Gastrocnemius medialis (tissue), 4 donors: Measurements from ENCODE around the gene AHRR. TPM values are rescaled to one million over a fixed set of nuclear protein-coding genes. Genes with fewer than 3 reads are reported as not detected.

ENCODE experiments used
- ATAC-seq, 2 donors: fragments of 150-250 bp; one replicate each; pipeline ENCODE4 v1.9.1; 2016
- DNase-seq, 2 donors: peaks; one replicate each; pipeline ENCODE4 v3.0.0-alpha.2; 2019
- H3K27ac ChIP-seq, 4 donors: fragments of 200-600 bp; sonication (generic); 1 replicate in 1 of 4; 2 replicates in 3 of 4; pipeline ENCODE4 v1.5.1; 2016 to 2018; ENCODE audit warnings: mild to moderate bottlenecking in 2 of 4, moderate library complexity in 1 of 4
- H3K27me3 ChIP-seq, 3 donors: fragments of 200-600 bp; sonication (generic) in 2 of 3; 1 replicate in 1 of 3; 2 replicates in 2 of 3; pipeline versions ENCODE4 v1.5.1 to v1.6.0; 2016 to 2019; ENCODE audit warnings: mild to moderate bottlenecking in 1 of 3, moderate library complexity in 1 of 3
- H3K36me3 ChIP-seq, 2 donors: fragments of 200-600 bp; sonication (generic) in 1 of 2; one replicate each; pipeline ENCODE4 v1.5.1; 2017 to 2018
- H3K4me1 ChIP-seq, 2 donors: fragments of 200-600 bp; sonication (generic) in 1 of 2; one replicate each; pipeline ENCODE4 v1.5.1; 2016 to 2017; ENCODE audit warnings: mild to moderate bottlenecking in 2 of 2
- H3K4me3 ChIP-seq, 4 donors: fragments of 200-600 bp; sonication (generic) in 3 of 4; 1 replicate in 1 of 4; 2 replicates in 3 of 4; pipeline ENCODE4 v1.5.1; 2016 to 2019; ENCODE audit warnings: mild to moderate bottlenecking in 2 of 4
- H3K9me3 ChIP-seq, 3 donors: fragments of 200-600 bp; sonication (generic) in 2 of 3; 1 replicate in 1 of 3; 2 replicates in 2 of 3; pipeline ENCODE4 v1.5.1; 2016 to 2019
- CTCF ChIP-seq, 5 experiments: fragments of 450-650 bp in 3 of 5; fragments of 200-600 bp in 2 of 5; sonication (generic) in 2 of 5; IDR thresholded peaks in 4 of 5; conservative IDR thresholded peaks in 1 of 5; 1 replicate in 4 of 5; 2 replicates in 1 of 5; pipeline ENCODE4 v1.5.1; 2016 to 2019; ENCODE audit warnings: antibody characterized with exemption in 5 of 5, mild to moderate bottlenecking in 3 of 5, moderate library complexity in 3 of 5
- POLR2A ChIP-seq, 2 donors: fragments of 450-650 bp; IDR thresholded peaks; one replicate each; pipeline ENCODE4 v1.6.1; 2017; ENCODE audit warnings: antibody characterized with exemption in 2 of 2, mild to moderate bottlenecking in 2 of 2, moderate library complexity in 2 of 2
- in situ Hi-C, 4 donors: fragments of 200-750 bp; cut with MboI; loops; one replicate each; pipeline versions ENCODE4 v1.15.0 to v1.8.0; 2017; ENCODE audit warnings: low sequenced_read_pairs in 4 of 4
- intact Hi-C: fragments of 100-400 bp; cut with DNase I; formaldehyde crosslinking; loops from one replicate; pipeline ENCODE4 v1.15.1; 2023; ENCODE audit warnings: low total_unique reads
- total RNA-seq, 4 donors: library from RNA; depleted of rRNA; stranded (reverse); fragments of >200 nt; gene quantifications; one replicate each; pipeline versions ENCODE4 v1.1.0 to v1.2.3, GENCODE V29; 2016

AHRR gene
- total RNA-seq, 4 donors from 2014 or later, result 0.05 to 1.3 (median 0.18) TPM; not detected in 1

DNA sequence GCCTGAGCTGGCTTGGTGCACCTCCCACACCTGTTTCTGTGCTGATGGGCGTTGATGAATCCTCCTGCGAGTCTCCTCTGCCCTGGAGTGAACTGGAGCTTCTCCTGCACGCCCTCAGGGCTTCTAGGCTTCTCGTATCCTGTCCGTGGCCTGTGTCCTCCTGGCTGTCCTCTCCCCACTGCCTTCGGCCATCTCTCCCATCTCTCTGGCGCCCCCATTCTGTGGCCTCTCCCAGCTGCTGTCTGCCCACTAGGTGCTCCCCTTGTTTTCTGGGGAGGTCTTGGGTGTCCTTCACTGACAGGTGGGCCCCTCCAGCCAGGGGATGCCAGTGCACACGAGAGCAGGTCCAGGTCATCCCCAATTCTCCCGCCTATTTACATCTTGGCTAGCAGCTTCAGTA is 28.8 kb downstream of the AHRR start:
- DNase-seq, result no peak
- intact Hi-C loops (no loop called here), in situ Hi-C loops (no loop called here)
- Histone ChIP-seq H3K4me3 (no peak overlapping the region), H3K9me3 (no peaks in the 10 kb centered on the region), H3K27me3 (peaks cover 11 to 47% (median 38%) of the 10 kb centered on the region in 3 donors), H3K27ac (no peak overlapping the region), H3K4me1 (no peaks in the 10 kb centered on the region), H3K36me3 (no peaks in the 10 kb centered on the region)
- TF ChIP-seq CTCF (IDR thresholded peaks at IDR 0.05 in 4 of 5, conservative IDR thresholded peaks at IDR 0.05 in 1 of 5) (no peak), POLR2A (IDR thresholded peaks at IDR 0.05) (no peak)
- no peak for ATAC-seq

GRCh38 chr5:351084-351920 is 29.8 kb downstream of the AHRR start:
- no peak overlapping the region for H3K4me3 ChIP-seq
- intact Hi-C loops, result no loop called here
- H3K27me3 ChIP-seq, result peaks cover 11 to 39% (median 30%) of the 10 kb centered on the region in 3 donors
- in situ Hi-C loops, result no loop called here
- no peaks in the 10 kb centered on the region for H3K4me1 ChIP-seq
- H3K9me3 ChIP-seq, result no peaks in the 10 kb centered on the region
- no peaks in the 10 kb centered on the region for H3K36me3 ChIP-seq
- no peak for TF ChIP-seq CTCF (IDR thresholded peaks at IDR 0.05 in 4 of 5, conservative IDR thresholded peaks at IDR 0.05 in 1 of 5)
- no peak for TF ChIP-seq POLR2A (IDR thresholded peaks at IDR 0.05)
- DNase-seq, result no peak
- no peak for ATAC-seq
- H3K27ac ChIP-seq, result no peak overlapping the region

- TF ChIP-seq CTCF (IDR thresholded peaks at IDR 0.05 in 4 of 5, conservative IDR thresholded peaks at IDR 0.05 in 1 of 5) (no peak), POLR2A (IDR thresholded peaks at IDR 0.05) (no peak)
- ATAC-seq (no peak), DNase-seq (no peak)
- in situ Hi-C loops (no loop called here), intact Hi-C loops (no loop called here)
- Histone ChIP-seq H3K9me3 (no peaks in the 10 kb centered on the region), H3K27me3 (peaks cover 7 to 33% (median 24%) of the 10 kb centered on the region in 3 donors), H3K27ac (no peak overlapping the region), H3K4me3 (no peak overlapping the region), H3K36me3 (no peaks in the 10 kb centered on the region), H3K4me1 (no peaks in the 10 kb centered on the region)
These were observed 30.4 kb downstream of the AHRR start for GRCh38 chr5:351921-352245.

DNA sequence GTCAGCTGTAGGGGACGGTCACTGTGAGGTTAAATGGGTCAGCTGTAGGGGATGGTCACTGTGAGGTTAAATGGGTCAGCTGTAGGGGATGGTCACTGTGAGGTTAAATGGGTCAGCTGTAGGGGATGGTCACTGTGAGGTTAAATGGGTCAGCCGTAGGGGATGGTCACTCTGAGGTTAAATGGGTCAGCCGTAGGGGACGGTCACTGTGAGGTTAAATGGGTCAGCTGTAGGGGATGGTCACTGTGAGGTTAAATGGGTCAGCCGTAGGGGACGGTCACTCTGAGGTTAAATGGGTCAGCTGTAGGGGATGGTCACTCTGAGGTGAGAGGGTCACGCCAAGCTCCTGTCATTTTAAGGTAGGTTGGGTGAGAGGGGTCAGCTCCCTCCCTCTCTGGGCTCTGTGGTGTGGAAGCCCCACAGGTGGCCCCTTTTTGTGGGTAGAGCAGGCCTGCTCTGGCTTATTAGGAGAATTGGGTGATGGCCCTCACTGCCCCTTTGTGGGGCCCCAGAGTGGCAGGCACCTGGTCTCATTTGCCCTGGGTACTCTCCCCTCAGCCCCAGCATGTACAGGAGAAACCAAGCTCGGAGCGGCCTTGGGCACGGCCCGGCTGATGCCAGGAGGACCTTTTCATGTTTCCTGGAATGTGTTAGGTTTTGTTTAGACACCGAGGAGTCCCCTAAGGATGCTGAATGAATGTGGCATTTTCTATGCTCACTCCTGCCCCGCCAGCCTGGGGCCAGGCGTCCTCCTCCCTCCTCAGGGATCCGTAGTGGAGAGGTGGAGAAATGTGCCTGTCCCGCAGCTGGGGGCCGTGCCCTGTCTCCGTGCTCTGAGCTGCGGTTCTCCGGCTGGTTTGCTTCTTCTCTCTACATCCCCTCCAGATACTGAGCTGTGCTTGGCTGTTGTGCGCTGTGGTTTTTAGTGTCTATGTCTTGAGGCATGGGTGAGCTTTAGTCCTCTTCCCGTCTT is 31.4 kb downstream of the AHRR start:
- DNase-seq, result no peak
- in situ Hi-C loops, result no loop called here

More for the DNA sequence above, 31.4 kb downstream of the AHRR start:
- H3K27ac ChIP-seq, result no peak overlapping the region
- H3K4me3 ChIP-seq, result no peak overlapping the region
- no peaks in the 10 kb centered on the region for H3K9me3 ChIP-seq
- H3K4me1 ChIP-seq, result no peaks in the 10 kb centered on the region
- ATAC-seq, result no peak
- H3K36me3 ChIP-seq, result no peaks in the 10 kb centered on the region
- peaks cover 0 to 24% (median 16%) of the 10 kb centered on the region in 3 donors for H3K27me3 ChIP-seq
- TF ChIP-seq CTCF (IDR thresholded peaks at IDR 0.05 in 4 of 5, conservative IDR thresholded peaks at IDR 0.05 in 1 of 5), result no peak
- no peak for TF ChIP-seq POLR2A (IDR thresholded peaks at IDR 0.05)
- intact Hi-C loops, result no loop called here
